ENCODE results near the gene SPATA13. TPM values are rescaled to one million over a fixed set of nuclear protein-coding genes. Genes with fewer than 3 reads are reported as not detected.

SPATA13 gene
- total and polyA plus RNA-seq, 2 donors (not counting 3 experiments of a cell fraction or from before 2014, with no cell fraction given), result 6.6 to 12.9 TPM

GRCh38 chr13:24269821-24270220 is 109.3 kb downstream of the SPATA13 start:
- intact Hi-C loops (cut with micrococcal nuclease) (no loop called here), dilution Hi-C loops (cut with MboI; ENCODE audit: extremely low pct_ligation_motif_present, low sequenced_read_pairs) (no loop called here)
- Histone ChIP-seq H3K9ac (replicated peaks; ENCODE audit: extremely low read depth, insufficient read depth, low read length) (no peak overlapping the region), H3K9me1 (replicated peaks; ENCODE audit: control insufficient read depth, extremely low read depth, insufficient read depth, low read length) (no peaks in the 10 kb centered on the region), H3K4me2 (ENCODE audit: insufficient read depth, low read length) (no peak overlapping the region), H3K27me3 (ENCODE audit: control insufficient read depth in 2 of 2, insufficient read depth in 2 of 2, low read length in 2 of 2) (no peaks in the 10 kb centered on the region), H3K4me3 (replicated peaks in 1 of 3; ENCODE audit: insufficient read depth in 1 of 3, low read depth in 1 of 3, low read length in 3 of 3) (no peak overlapping the region), H4K20me1 (replicated peaks; ENCODE audit: control insufficient read depth, extremely low read depth, insufficient read depth, low read length) (no peaks in the 10 kb centered on the region), H3K9me3 (replicated peaks; ENCODE audit: control insufficient read depth, insufficient read depth, low read length) (no peaks in the 10 kb centered on the region), H3K36me3 (ENCODE audit: control insufficient read depth in 2 of 2, extremely low read depth in 1 of 2, insufficient read depth in 2 of 2, low read length in 2 of 2) (no peaks in the 10 kb centered on the region), H3K79me2 (ENCODE audit: control insufficient read depth, insufficient read depth, low read length) (no peaks in the 10 kb centered on the region), H2AFZ (ENCODE audit: low read depth, low read length) (no peak overlapping the region), H3K27ac (ENCODE audit: insufficient read depth, low read depth, low read length) (no peak overlapping the region), H3K4me1 (ENCODE audit: control insufficient read depth, extremely low read depth, insufficient read depth, low read length) (peaks cover 22% of the 10 kb centered on the region)
- no peak for TF ChIP-seq EZH2 (IDR thresholded peaks at IDR 0.05; ENCODE audit: borderline replicate concordance, low read depth, low read length, severe bottlenecking)
- TF ChIP-seq, protein P1, sequence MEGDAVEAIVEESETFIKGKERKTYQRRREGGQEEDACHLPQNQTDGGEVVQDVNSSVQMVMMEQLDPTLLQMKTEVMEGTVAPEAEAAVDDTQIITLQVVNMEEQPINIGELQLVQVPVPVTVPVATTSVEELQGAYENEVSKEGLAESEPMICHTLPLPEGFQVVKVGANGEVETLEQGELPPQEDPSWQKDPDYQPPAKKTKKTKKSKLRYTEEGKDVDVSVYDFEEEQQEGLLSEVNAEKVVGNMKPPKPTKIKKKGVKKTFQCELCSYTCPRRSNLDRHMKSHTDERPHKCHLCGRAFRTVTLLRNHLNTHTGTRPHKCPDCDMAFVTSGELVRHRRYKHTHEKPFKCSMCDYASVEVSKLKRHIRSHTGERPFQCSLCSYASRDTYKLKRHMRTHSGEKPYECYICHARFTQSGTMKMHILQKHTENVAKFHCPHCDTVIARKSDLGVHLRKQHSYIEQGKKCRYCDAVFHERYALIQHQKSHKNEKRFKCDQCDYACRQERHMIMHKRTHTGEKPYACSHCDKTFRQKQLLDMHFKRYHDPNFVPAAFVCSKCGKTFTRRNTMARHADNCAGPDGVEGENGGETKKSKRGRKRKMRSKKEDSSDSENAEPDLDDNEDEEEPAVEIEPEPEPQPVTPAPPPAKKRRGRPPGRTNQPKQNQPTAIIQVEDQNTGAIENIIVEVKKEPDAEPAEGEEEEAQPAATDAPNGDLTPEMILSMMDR (IDR thresholded peaks at IDR 0.05; ENCODE audit: extremely low read depth in 1 of 2, insufficient read depth in 1 of 2, low read depth in 1 of 2, low read length in 2 of 2), result no peak
- no peak for TF ChIP-seq GATA2 (IDR thresholded peaks at IDR 0.05; ENCODE audit: insufficient read depth, insufficient read length, low read depth, low read length)
- TF ChIP-seq MAX (IDR thresholded peaks at IDR 0.05; ENCODE audit: insufficient read depth, insufficient read length), result no peak
- no peak for TF ChIP-seq JUN (IDR thresholded peaks at IDR 0.05; ENCODE audit: borderline replicate concordance, insufficient read depth, insufficient read length, low read depth)
- TF ChIP-seq POLR2A (IDR thresholded peaks at IDR 0.05; ENCODE audit: low read depth, low read length), result no peak
- no peak for TF ChIP-seq MYC (IDR thresholded peaks at IDR 0.05; ENCODE audit: low read depth, low read length)
- no peak for TF ChIP-seq FOS (IDR thresholded peaks at IDR 0.05; ENCODE audit: borderline replicate concordance, insufficient read depth, low read length)
- TF ChIP-seq POLR2AphosphoS5 (IDR thresholded peaks at IDR 0.05; ENCODE audit: insufficient read depth, low read depth, low read length), result no peak
- CTCF ChIA-PET, result interaction anchor here (1.0 to 2.0 kb wide), 6 partner anchors 8 to 249 kb away, joined by 3 to 9 read pairs (median 3); no protein-coding TSS in a partner anchor
- no TSS peak for BruUV-seq (replicated peaks)
- no peak for FAIRE-seq
- POLR2A ChIA-PET, result no interaction called here
- no peak for DNase-seq (ENCODE audit: low read depth, low spot score)

All from endothelial cell of umbilical vein (primary cell).